Muscle layer of duodenum (tissue), 2 donors: ENCODE measurements around the gene PNMA6E.
"Not testable (repeated sequence)": the region's sequence is repeated elsewhere in the genome, so short reads cannot be mapped to it uniquely, and the experiment has no call there.

Experiments
- H3K27ac ChIP-seq: one replicate; pipeline ENCODE4 v1.7.0; 2013; ENCODE audit warnings: mild to moderate bottlenecking, low read length
- H3K27me3 ChIP-seq: one replicate; pipeline ENCODE4 v1.7.0; 2013; ENCODE audit warnings: low read depth, mild to moderate bottlenecking, control low read depth, low read length
- H3K36me3 ChIP-seq, 2 donors: one replicate each; pipeline ENCODE4 v1.7.0; 2013; ENCODE audit warnings: low read length in 2 of 2, control low read depth in 1 of 2, mild to moderate bottlenecking in 1 of 2; ENCODE audit not compliant: insufficient read depth in 2 of 2, control insufficient read depth in 1 of 2
- H3K4me1 ChIP-seq, 2 donors: one replicate each; pipeline ENCODE4 v1.7.0; 2013; ENCODE audit warnings: low read length in 2 of 2, mild to moderate bottlenecking in 2 of 2, control low read depth in 1 of 2, moderate library complexity in 1 of 2; ENCODE audit not compliant: insufficient read depth in 2 of 2, control insufficient read depth in 1 of 2
- H3K4me3 ChIP-seq, 2 donors: one replicate each; pipeline ENCODE4 v1.7.0; 2013; ENCODE audit warnings: low read length in 2 of 2, low read depth in 1 of 2, mild to moderate bottlenecking in 1 of 2
- H3K9me3 ChIP-seq, 2 donors: one replicate each; pipeline ENCODE4 v1.7.0; 2013; ENCODE audit warnings: low read length in 2 of 2, control low read depth in 1 of 2, mild to moderate bottlenecking in 1 of 2; ENCODE audit not compliant: control insufficient read depth in 1 of 2
- donor health status: healthy.

Gene PNMA6E

GRCh38 chrX:153406011-153406410, 4.9 kb upstream of the PNMA6E start:
- Histone ChIP-seq H3K4me3 (no peak overlapping the region), H3K9me3 (no peaks in the 10 kb centered on the region), H3K4me1 (no peaks in the 10 kb centered on the region), H3K27me3 (no peaks in the 10 kb centered on the region), H3K36me3 (no peaks in the 10 kb centered on the region), H3K27ac (no peak overlapping the region)

GRCh38 chrX:153405426-153405825, 4.3 kb upstream of the PNMA6E start:
- H3K9me3 ChIP-seq, result no peaks in the 10 kb centered on the region
- no peaks in the 10 kb centered on the region for H3K4me1 ChIP-seq
- H3K4me3 ChIP-seq, result no peak overlapping the region
- H3K27me3 ChIP-seq, result no peaks in the 10 kb centered on the region
- H3K36me3 ChIP-seq, result no peaks in the 10 kb centered on the region
- H3K27ac ChIP-seq, result no peak overlapping the region

- not testable (repeated sequence) for H3K9me3 ChIP-seq, H3K4me1 ChIP-seq, H3K27ac ChIP-seq, H3K36me3 ChIP-seq, H3K27me3 ChIP-seq, H3K4me3 ChIP-seq
These were observed 3.2 kb upstream of the PNMA6E start for GRCh38 chrX:153404333-153404732.

- no peaks in the 10 kb centered on the region for H3K27me3 ChIP-seq
- H3K27ac ChIP-seq, result no peak overlapping the region
- no peaks in the 10 kb centered on the region for H3K4me1 ChIP-seq
- no peak overlapping the region for H3K4me3 ChIP-seq
- no peaks in the 10 kb centered on the region for H3K9me3 ChIP-seq
- no peaks in the 10 kb centered on the region for H3K36me3 ChIP-seq
These were observed 711 bp downstream of the PNMA6E start for GRCh38 chrX:153400146-153401132.

GRCh38 chrX:153398275-153398960, 2.7 kb downstream of the PNMA6E start:
- Histone ChIP-seq H3K27ac (no peak overlapping the region), H3K27me3 (no peaks in the 10 kb centered on the region), H3K4me3 (no peak overlapping the region), H3K36me3 (no peaks in the 10 kb centered on the region), H3K9me3 (no peaks in the 10 kb centered on the region), H3K4me1 (no peaks in the 10 kb centered on the region)

- H3K9me3 ChIP-seq, result no peaks in the 10 kb centered on the region
- no peak overlapping the region for H3K27ac ChIP-seq
- H3K4me1 ChIP-seq, result no peaks in the 10 kb centered on the region
- no peaks in the 10 kb centered on the region for H3K36me3 ChIP-seq
- no peaks in the 10 kb centered on the region for H3K27me3 ChIP-seq
- no peak overlapping the region for H3K4me3 ChIP-seq
These were observed 3.7 kb downstream of the PNMA6E start for GRCh38 chrX:153397256-153397960.

- H3K27me3 ChIP-seq, result no peaks in the 10 kb centered on the region
- no peaks in the 10 kb centered on the region for H3K36me3 ChIP-seq
- no peak overlapping the region for H3K27ac ChIP-seq
- no peak overlapping the region for H3K4me3 ChIP-seq
- no peaks in the 10 kb centered on the region for H3K9me3 ChIP-seq
- no peaks in the 10 kb centered on the region for H3K4me1 ChIP-seq
These were observed 4.6 kb downstream of the PNMA6E start for GRCh38 chrX:153396320-153397195.

GRCh38 chrX:153395613-153396319, 5.4 kb downstream of the PNMA6E start:
- Histone ChIP-seq H3K9me3 (no peaks in the 10 kb centered on the region), H3K27ac (no peak overlapping the region), H3K4me3 (no peak overlapping the region), H3K4me1 (no peaks in the 10 kb centered on the region), H3K36me3 (no peaks in the 10 kb centered on the region), H3K27me3 (no peaks in the 10 kb centered on the region)

- Histone ChIP-seq H3K9me3 (no peaks in the 10 kb centered on the region), H3K4me3 (no peak overlapping the region), H3K27ac (no peak overlapping the region), H3K36me3 (no peaks in the 10 kb centered on the region), H3K27me3 (no peaks in the 10 kb centered on the region), H3K4me1 (no peaks in the 10 kb centered on the region)
These were observed 6.5 kb downstream of the PNMA6E start for GRCh38 chrX:153394612-153395011.

- no peaks in the 10 kb centered on the region for H3K27me3 ChIP-seq
- H3K27ac ChIP-seq, result no peak overlapping the region
- no peaks in the 10 kb centered on the region for H3K9me3 ChIP-seq
- no peak overlapping the region for H3K4me3 ChIP-seq
- no peaks in the 10 kb centered on the region for H3K4me1 ChIP-seq
- no peaks in the 10 kb centered on the region for H3K36me3 ChIP-seq
These were observed 8.4 kb downstream of the PNMA6E start for GRCh38 chrX:153392642-153393321.
